Smooth muscle cell (in vitro differentiated cells): Measurements from ENCODE around the gene PNLDC1. TPM values are rescaled to one million over a fixed set of nuclear protein-coding genes. Genes with fewer than 3 reads are reported as not detected.
"Not testable (repeated sequence)": the region's sequence is repeated elsewhere in the genome, so short reads cannot be mapped to it uniquely, and the experiment has no call there.

Experiments used
- DNase-seq: peaks from one replicate; lab custom pipeline; 2025; ENCODE audit not compliant: unreplicated experiment; lab: John Stamatoyannopoulos, UW
- H2AFZ ChIP-seq: fragments of 200-600 bp; sonication (generic); 2 replicates; pipeline ENCODE4 v1.6.0; 2016; ENCODE audit warnings: antibody characterized with exemption, low read depth, mild to moderate bottlenecking
- H3F3A ChIP-seq: fragments of 200-600 bp; sonication (generic); 2 replicates; pipeline ENCODE4 v1.6.0; 2017; ENCODE audit warnings: antibody characterized with exemption, low read depth
- H3K27ac ChIP-seq: fragments of 200-600 bp; sonication (generic); 2 replicates; pipeline ENCODE4 v1.5.1; 2016; ENCODE audit warnings: low read depth, mild to moderate bottlenecking
- H3K27me3 ChIP-seq: fragments of 200-600 bp; sonication (generic); 2 replicates; pipeline ENCODE4 v1.6.1; 2016; ENCODE audit warnings: low read depth, mild to moderate bottlenecking
- H3K36me3 ChIP-seq: fragments of 200-600 bp; sonication (generic); 2 replicates; pipeline ENCODE4 v1.5.1; 2016; ENCODE audit warnings: low read depth
- H3K4me1 ChIP-seq: fragments of 200-600 bp; sonication (generic); 2 replicates; pipeline ENCODE4 v1.5.1; 2016; ENCODE audit warnings: low read depth
- H3K4me2 ChIP-seq: fragments of 200-600 bp; sonication (generic); 2 replicates; pipeline ENCODE4 v1.6.0; 2016; ENCODE audit warnings: mild to moderate bottlenecking
- H3K4me3 ChIP-seq: fragments of 200-600 bp; sonication (generic); 2 replicates; pipeline ENCODE4 v1.5.1; 2016; ENCODE audit warnings: mild to moderate bottlenecking
- H3K79me2 ChIP-seq: fragments of 200-600 bp; sonication (generic); 2 replicates; pipeline ENCODE4 v1.6.0; 2016; ENCODE audit warnings: low read depth, mild to moderate bottlenecking
- H3K9ac ChIP-seq: fragments of 200-600 bp; sonication (generic); 2 replicates; pipeline ENCODE4 v1.6.0; 2016; ENCODE audit warnings: low read depth
- H3K9me3 ChIP-seq: fragments of 200-600 bp; sonication (generic); replicated peaks from 2 replicates; pipeline ENCODE4 v1.5.1; 2016; ENCODE audit warnings: low read depth
- H4K20me1 ChIP-seq: fragments of 200-600 bp; sonication (generic); 2 replicates; pipeline ENCODE4 v1.6.0; 2016; ENCODE audit warnings: low read depth
- CTCF ChIP-seq: fragments of 200-600 bp; sonication (generic); IDR thresholded peaks from 2 replicates; pipeline ENCODE4 v1.5.1; 2017; ENCODE audit warnings: borderline replicate concordance, mild to moderate bottlenecking, antibody characterized with exemption; ENCODE audit not compliant: insufficient read depth, poor library complexity, severe bottlenecking
- WGBS: methylation state at CpG from one replicate; pipeline ENCODE4 v1.1.7; 2016; ENCODE audit warnings: low lambda C conversion rate; 5-methylcytosine and 5-hydroxymethylcytosine counted together
- polyA plus RNA-seq: library from polyadenylated mRNA; unstranded; fragments of >200 nt; fragmentation: Nextera tagmentation; extraction: Ambion mirVana; gene quantifications from 2 replicates; pipeline ENCODE4 v1.2.1, GENCODE V29; 2016
- total RNA-seq: library from RNA; depleted of rRNA; stranded (reverse); fragments of >200 nt; gene quantifications from 2 replicates; pipeline ENCODE4 v1.2.3, GENCODE V29; 2014

PNLDC1 gene
- total and polyA plus RNA-seq, 2 experiments from 2014 or later, result not detected

GRCh38 chr6:159842035-159842434, 42.0 kb downstream of the PNLDC1 start:
- Histone ChIP-seq H3K9me3 (no peaks in the 10 kb centered on the region), H2AFZ (no peak overlapping the region), H3K79me2 (no peaks in the 10 kb centered on the region), H3K9ac (no peak overlapping the region), H3K4me1 (no peaks in the 10 kb centered on the region), H3K36me3 (no peaks in the 10 kb centered on the region), H3K27ac (no peak overlapping the region), H3K4me2 (no peak overlapping the region), H4K20me1 (no peaks in the 10 kb centered on the region), H3K27me3 (no peaks in the 10 kb centered on the region), H3F3A (no peaks in the 10 kb centered on the region), H3K4me3 (no peak overlapping the region)
- DNase-seq, result no peak
- WGBS, result 85% methylated on average over 4 of the region's 4 CpGs
- TF ChIP-seq CTCF, result peak; percentile 30

- Histone ChIP-seq H3K27me3 (no peaks in the 10 kb centered on the region), H3K4me2 (no peak overlapping the region), H3K36me3 (no peaks in the 10 kb centered on the region), H3K4me1 (no peaks in the 10 kb centered on the region), H3K27ac (no peak overlapping the region), H3K9ac (no peak overlapping the region), H2AFZ (no peak overlapping the region), H3K4me3 (no peak overlapping the region), H3F3A (no peaks in the 10 kb centered on the region), H3K79me2 (no peaks in the 10 kb centered on the region), H4K20me1 (no peaks in the 10 kb centered on the region), H3K9me3 (no peaks in the 10 kb centered on the region)
- no peak for DNase-seq
- TF ChIP-seq CTCF, result no peak
- 92% methylated on average over 13 of the region's 13 CpGs for WGBS
These were observed 44.9 kb downstream of the PNLDC1 start for GRCh38 chr6:159844737-159845645.

GRCh38 chr6:159848552-159848951, 48.5 kb downstream of the PNLDC1 start:
- H3K27me3 ChIP-seq, DNase-seq, H3K27ac ChIP-seq, H3K4me2 ChIP-seq, H3K9ac ChIP-seq, H3K4me1 ChIP-seq, H3K4me3 ChIP-seq, H3K9me3 ChIP-seq, H4K20me1 ChIP-seq, H3F3A ChIP-seq, H3K36me3 ChIP-seq, H3K79me2 ChIP-seq, H2AFZ ChIP-seq: not testable (repeated sequence)
- WGBS, result 93% methylated on average over 5 of the region's 5 CpGs

- not testable (repeated sequence) for H3K4me2 ChIP-seq, DNase-seq, H3K36me3 ChIP-seq, H2AFZ ChIP-seq, H3K9me3 ChIP-seq, H3K79me2 ChIP-seq, H3K27ac ChIP-seq, H3K4me1 ChIP-seq, H3K27me3 ChIP-seq, H4K20me1 ChIP-seq, H3F3A ChIP-seq, H3K4me3 ChIP-seq, H3K9ac ChIP-seq
- WGBS, result 80% methylated on average over 1 of the region's 1 CpG
These were observed 49.8 kb downstream of the PNLDC1 start for GRCh38 chr6:159849851-159850250.
